ENCODE results near the gene CYP3A4.
"Not testable (repeated sequence)": the region's sequence is repeated elsewhere in the genome, so short reads cannot be mapped to it uniquely, and the experiment has no call there.

CYP3A4 gene

DNA sequence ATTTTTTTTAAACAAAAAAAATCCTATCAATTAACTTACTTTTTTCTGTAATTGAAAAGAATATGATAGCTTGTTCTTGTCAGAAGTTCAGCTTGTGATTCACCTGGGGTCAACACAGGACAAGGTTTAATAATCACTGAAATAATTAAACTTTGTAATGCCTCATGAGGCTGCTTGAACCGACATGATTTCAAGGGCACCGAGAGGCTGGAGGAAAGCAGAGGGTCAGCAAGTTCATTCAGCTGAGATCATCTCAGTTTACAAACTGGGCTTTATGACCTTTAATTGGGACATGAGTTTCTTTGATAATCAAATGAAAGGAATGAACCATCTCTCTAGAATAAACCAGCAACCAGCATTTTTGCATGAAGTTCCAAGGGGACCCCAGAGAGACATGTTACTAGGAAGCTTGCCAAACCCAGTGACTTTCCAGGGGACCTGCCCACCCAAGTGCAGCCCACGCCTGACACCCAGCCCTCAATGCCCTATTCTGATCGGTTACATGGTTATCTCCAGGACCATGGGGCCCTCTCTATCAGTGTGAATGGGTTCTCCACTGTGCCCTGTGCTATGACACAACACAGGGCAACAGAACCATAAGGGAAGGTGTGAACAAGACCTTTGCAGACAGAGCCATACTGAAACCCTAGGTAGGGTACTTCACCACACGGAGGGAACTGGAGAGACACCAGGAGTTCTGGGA is 7.8 kb upstream of the CYP3A4 start:
- Histone ChIP-seq H3K4me1 (ENCODE audit: control insufficient read depth, insufficient read depth, low read length) (no peaks in the 10 kb centered on the region), H3K36me3 (ENCODE audit: control insufficient read depth, insufficient read depth, low read length) (no peaks in the 10 kb centered on the region), H3K9me3 (ENCODE audit: control insufficient read depth, insufficient read depth, low read depth, low read length) (no peaks in the 10 kb centered on the region), H3K4me3 (ENCODE audit: low read depth, low read length) (no peak overlapping the region), H3K27ac (ENCODE audit: low read depth, low read length) (no peak overlapping the region), H3K27me3 (ENCODE audit: control insufficient read depth, insufficient read depth, low read length) (no peaks in the 10 kb centered on the region), H3K9ac (ENCODE audit: low read length) (no peak overlapping the region)

- Histone ChIP-seq H3K9ac (ENCODE audit: low read length) (no peak overlapping the region), H3K36me3 (ENCODE audit: control insufficient read depth, insufficient read depth, low read length) (no peaks in the 10 kb centered on the region), H3K27ac (ENCODE audit: low read depth, low read length) (no peak overlapping the region), H3K9me3 (ENCODE audit: control insufficient read depth, insufficient read depth, low read depth, low read length) (no peaks in the 10 kb centered on the region), H3K27me3 (ENCODE audit: control insufficient read depth, insufficient read depth, low read length) (no peaks in the 10 kb centered on the region), H3K4me3 (ENCODE audit: low read depth, low read length) (no peak overlapping the region), H3K4me1 (ENCODE audit: control insufficient read depth, insufficient read depth, low read length) (no peaks in the 10 kb centered on the region)
Observed at GRCh38 chr7:99791021-99791420, 7.0 kb upstream of the CYP3A4 start.

- Histone ChIP-seq H3K27ac (ENCODE audit: low read depth, low read length) (no peak overlapping the region), H3K9ac (ENCODE audit: low read length) (no peak overlapping the region), H3K27me3 (ENCODE audit: control insufficient read depth, insufficient read depth, low read length) (no peaks in the 10 kb centered on the region), H3K36me3 (ENCODE audit: control insufficient read depth, insufficient read depth, low read length) (no peaks in the 10 kb centered on the region), H3K4me3 (ENCODE audit: low read depth, low read length) (no peak overlapping the region), H3K4me1 (ENCODE audit: control insufficient read depth, insufficient read depth, low read length) (no peaks in the 10 kb centered on the region), H3K9me3 (ENCODE audit: control insufficient read depth, insufficient read depth, low read depth, low read length) (no peaks in the 10 kb centered on the region)
Observed at GRCh38 chr7:99790407-99790806, 6.4 kb upstream of the CYP3A4 start.

- H3K27me3 ChIP-seq (ENCODE audit: control insufficient read depth, insufficient read depth, low read length) = no peaks in the 10 kb centered on the region
- H3K36me3 ChIP-seq (ENCODE audit: control insufficient read depth, insufficient read depth, low read length) = no peaks in the 10 kb centered on the region
- H3K4me1 ChIP-seq (ENCODE audit: control insufficient read depth, insufficient read depth, low read length) = no peaks in the 10 kb centered on the region
- H3K9ac ChIP-seq (ENCODE audit: low read length) = no peak overlapping the region
- H3K4me3 ChIP-seq (ENCODE audit: low read depth, low read length) = no peak overlapping the region
- H3K9me3 ChIP-seq (ENCODE audit: control insufficient read depth, insufficient read depth, low read depth, low read length) = no peaks in the 10 kb centered on the region
- no peak overlapping the region for H3K27ac ChIP-seq (ENCODE audit: low read depth, low read length)
Observed at GRCh38 chr7:99789441-99790070, 5.6 kb upstream of the CYP3A4 start.

DNA sequence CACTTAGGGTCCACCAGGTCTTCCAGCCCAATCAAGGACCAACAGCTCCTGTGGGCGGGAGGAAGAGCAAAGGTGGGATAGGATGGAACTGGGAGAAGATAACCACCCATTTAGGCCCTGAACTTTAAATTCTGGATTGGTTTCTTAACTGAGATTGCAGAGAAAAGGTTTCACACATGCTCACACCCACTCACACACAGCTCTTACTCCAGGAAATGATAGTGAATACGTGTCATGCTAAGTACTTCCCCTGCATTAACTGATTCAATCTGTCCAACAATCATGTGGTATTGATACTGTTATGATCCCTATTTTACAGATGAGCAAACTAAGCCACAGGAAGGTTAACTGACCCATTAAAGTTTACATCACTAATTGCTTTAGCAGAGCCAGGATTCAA is 4.6 kb upstream of the CYP3A4 start:
- Histone ChIP-seq H3K27me3 (ENCODE audit: control insufficient read depth, insufficient read depth, low read length) (no peaks in the 10 kb centered on the region), H3K4me3 (ENCODE audit: low read depth, low read length) (no peak overlapping the region)

GRCh38 chr7:99786726-99787335 is 2.8 kb upstream of the CYP3A4 start:
- Histone ChIP-seq H3K9me3 (ENCODE audit: control insufficient read depth, insufficient read depth, low read depth, low read length) (no peaks in the 10 kb centered on the region), H3K27me3 (ENCODE audit: control insufficient read depth, insufficient read depth, low read length) (no peaks in the 10 kb centered on the region), H3K36me3 (ENCODE audit: control insufficient read depth, insufficient read depth, low read length) (no peaks in the 10 kb centered on the region), H3K4me3 (ENCODE audit: low read depth, low read length) (no peak overlapping the region), H3K27ac (ENCODE audit: low read depth, low read length) (no peak overlapping the region), H3K9ac (ENCODE audit: low read length) (no peak overlapping the region), H3K4me1 (ENCODE audit: control insufficient read depth, insufficient read depth, low read length) (no peaks in the 10 kb centered on the region)

More for the DNA sequence above, 4.6 kb upstream of the CYP3A4 start:
- no peak overlapping the region for H3K9ac ChIP-seq (ENCODE audit: low read length)
- no peaks in the 10 kb centered on the region for H3K36me3 ChIP-seq (ENCODE audit: control insufficient read depth, insufficient read depth, low read length)
- no peaks in the 10 kb centered on the region for H3K4me1 ChIP-seq (ENCODE audit: control insufficient read depth, insufficient read depth, low read length)
- no peak overlapping the region for H3K27ac ChIP-seq (ENCODE audit: low read depth, low read length)
- H3K9me3 ChIP-seq (ENCODE audit: control insufficient read depth, insufficient read depth, low read depth, low read length) = no peaks in the 10 kb centered on the region

GRCh38 chr7:99785654-99786053 is 1.7 kb upstream of the CYP3A4 start:
- not testable (repeated sequence) for H3K27ac ChIP-seq (ENCODE audit: low read depth, low read length); H3K4me3 ChIP-seq (ENCODE audit: low read depth, low read length); H3K36me3 ChIP-seq (ENCODE audit: control insufficient read depth, insufficient read depth, low read length); H3K27me3 ChIP-seq (ENCODE audit: control insufficient read depth, insufficient read depth, low read length); H3K9ac ChIP-seq (ENCODE audit: low read length); H3K4me1 ChIP-seq (ENCODE audit: control insufficient read depth, insufficient read depth, low read length); H3K9me3 ChIP-seq (ENCODE audit: control insufficient read depth, insufficient read depth, low read depth, low read length)

DNA sequence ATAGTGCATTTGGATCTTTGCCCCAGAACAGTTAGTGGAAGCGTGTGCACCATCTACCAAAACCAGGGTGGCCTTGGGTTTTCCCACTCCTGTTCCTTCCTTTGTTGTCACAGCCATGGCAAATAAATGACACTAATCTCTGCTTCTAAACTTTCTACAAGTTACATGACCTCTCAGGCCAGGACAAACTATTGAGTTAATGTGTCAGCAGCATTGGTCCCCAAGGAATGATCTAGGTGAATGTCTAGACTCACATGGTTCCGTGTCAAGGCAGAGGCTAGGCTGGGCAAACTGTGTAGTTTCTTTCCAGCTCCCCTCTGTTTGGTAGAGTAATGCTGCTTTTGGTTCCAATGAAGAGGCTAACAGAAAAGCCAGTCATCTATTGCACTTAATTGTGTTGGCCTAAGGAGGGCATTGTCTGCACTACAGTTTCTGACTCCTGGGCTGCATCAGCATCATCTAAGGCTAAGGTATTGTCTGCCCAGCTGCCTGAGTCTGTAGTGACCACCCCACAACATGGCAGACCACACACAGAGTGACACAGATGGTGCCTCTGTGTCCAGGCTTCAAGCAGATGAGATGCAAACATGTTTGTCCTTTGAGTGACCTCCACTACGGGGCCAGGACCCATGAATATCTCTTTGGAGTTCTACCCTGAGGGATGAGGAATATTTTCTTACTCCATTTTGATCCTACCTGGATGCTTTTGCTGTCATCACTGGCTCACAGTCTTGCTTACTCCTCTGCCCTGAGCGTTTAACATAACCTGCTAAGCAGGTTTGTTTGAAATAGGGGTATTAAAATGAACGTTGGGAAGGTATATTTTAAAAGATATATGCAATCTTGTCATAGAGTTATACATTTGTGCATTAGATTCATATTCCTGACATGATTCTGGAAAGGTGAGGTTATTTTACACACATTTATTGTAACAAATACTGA is 1.7 kb downstream of the CYP3A4 start:
- Histone ChIP-seq H3K27ac (ENCODE audit: low read depth, low read length) (no peak overlapping the region), H3K27me3 (ENCODE audit: control insufficient read depth, insufficient read depth, low read length) (no peaks in the 10 kb centered on the region)

DNA sequence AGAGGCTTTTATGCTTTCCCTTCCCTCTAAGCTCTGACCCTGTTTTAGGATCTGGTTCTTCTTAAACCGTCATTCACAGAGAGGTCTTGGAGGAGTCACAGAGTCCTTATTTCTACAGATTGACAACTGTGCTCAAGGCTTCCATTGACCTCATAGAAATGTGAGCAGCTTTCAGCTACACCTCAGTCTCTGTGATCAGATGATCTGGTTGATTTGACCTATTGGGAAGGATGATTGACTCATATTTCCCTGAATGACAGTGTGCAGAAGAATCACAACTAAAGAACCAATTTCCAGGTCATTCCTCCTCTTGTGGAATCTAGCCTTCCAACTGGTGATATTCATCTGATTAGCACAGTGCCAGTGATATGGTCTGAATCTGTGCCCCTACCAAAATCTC is 3.4 kb downstream of the CYP3A4 start:
- Histone ChIP-seq H3K4me3 (ENCODE audit: low read depth, low read length) (no peak overlapping the region), H3K27me3 (ENCODE audit: control insufficient read depth, insufficient read depth, low read length) (no peaks in the 10 kb centered on the region), H3K9me3 (ENCODE audit: control insufficient read depth, insufficient read depth, low read depth, low read length) (no peaks in the 10 kb centered on the region), H3K9ac (ENCODE audit: low read length) (no peak overlapping the region), H3K36me3 (ENCODE audit: control insufficient read depth, insufficient read depth, low read length) (no peaks in the 10 kb centered on the region), H3K27ac (ENCODE audit: low read depth, low read length) (no peak overlapping the region), H3K4me1 (ENCODE audit: control insufficient read depth, insufficient read depth, low read length) (no peaks in the 10 kb centered on the region)

More for the DNA sequence above, 1.7 kb downstream of the CYP3A4 start:
- no peaks in the 10 kb centered on the region for H3K9me3 ChIP-seq (ENCODE audit: control insufficient read depth, insufficient read depth, low read depth, low read length)
- no peak overlapping the region for H3K4me3 ChIP-seq (ENCODE audit: low read depth, low read length)
- H3K9ac ChIP-seq (ENCODE audit: low read length) = no peak overlapping the region
- H3K36me3 ChIP-seq (ENCODE audit: control insufficient read depth, insufficient read depth, low read length) = no peaks in the 10 kb centered on the region
- no peaks in the 10 kb centered on the region for H3K4me1 ChIP-seq (ENCODE audit: control insufficient read depth, insufficient read depth, low read length)

DNA sequence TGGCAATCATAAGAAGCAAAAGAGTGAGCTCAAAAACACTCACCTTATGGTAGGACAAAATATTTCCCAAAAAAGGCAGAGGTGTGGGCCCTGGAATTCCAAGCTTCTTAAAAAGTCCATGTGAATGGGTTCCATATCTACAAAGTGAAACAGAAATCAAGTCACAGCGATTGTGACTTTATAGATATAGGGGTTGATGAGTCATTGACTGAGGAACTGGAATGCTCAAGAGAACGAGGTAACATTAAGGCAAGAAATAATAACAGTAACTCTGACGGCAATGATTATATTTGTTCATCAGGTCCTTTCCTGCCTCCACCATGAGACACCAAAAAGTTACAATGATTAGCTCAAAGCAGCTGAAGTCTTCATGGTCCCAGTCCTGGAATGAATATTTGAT is 4.0 kb downstream of the CYP3A4 start:
- no peak overlapping the region for H3K4me3 ChIP-seq (ENCODE audit: low read depth, low read length)
- H3K36me3 ChIP-seq (ENCODE audit: control insufficient read depth, insufficient read depth, low read length) = no peaks in the 10 kb centered on the region
- H3K4me1 ChIP-seq (ENCODE audit: control insufficient read depth, insufficient read depth, low read length) = no peaks in the 10 kb centered on the region
- no peak overlapping the region for H3K27ac ChIP-seq (ENCODE audit: low read depth, low read length)
- H3K9me3 ChIP-seq (ENCODE audit: control insufficient read depth, insufficient read depth, low read depth, low read length) = no peaks in the 10 kb centered on the region
- H3K9ac ChIP-seq (ENCODE audit: low read length) = no peak overlapping the region
- no peaks in the 10 kb centered on the region for H3K27me3 ChIP-seq (ENCODE audit: control insufficient read depth, insufficient read depth, low read length)
